HG03139 (cell line): ENCODE results near the gene PRKAR1B.

Source experiments
- ATAC-seq: cut with Tn5 transposase; IDR thresholded peaks from one replicate; pipeline ENCODE4 v1.9.1; 2021; ENCODE audit not compliant: unreplicated experiment

Gene PRKAR1B

GRCh38 chr7:514651-515598 lies 212.2 kb downstream of the PRKAR1B start:
- ATAC-seq, result no peak

- ATAC-seq, result no peak
Observed at GRCh38 chr7:514242-514641, 212.8 kb downstream of the PRKAR1B start.

GRCh38 chr7:513521-514166 lies 213.4 kb downstream of the PRKAR1B start:
- ATAC-seq, result no peak

GRCh38 chr7:512541-513311 lies 214.4 kb downstream of the PRKAR1B start:
- no peak for ATAC-seq

- ATAC-seq, result no peak
Observed at GRCh38 chr7:512146-512510, 215.0 kb downstream of the PRKAR1B start.

GRCh38 chr7:511476-512145 lies 215.5 kb downstream of the PRKAR1B start:
- ATAC-seq, result no peak

- ATAC-seq, result no peak
Observed at GRCh38 chr7:510782-511281, 216.2 kb downstream of the PRKAR1B start.

- ATAC-seq, result no peak
Observed at GRCh38 chr7:510131-510481, 217.0 kb downstream of the PRKAR1B start.

- ATAC-seq, result no peak
Observed at GRCh38 chr7:509426-510130, 217.5 kb downstream of the PRKAR1B start.

- ATAC-seq, result no peak
Observed at GRCh38 chr7:508461-509170, 218.5 kb downstream of the PRKAR1B start.

- no peak for ATAC-seq
Observed at GRCh38 chr7:507623-508300, 219.3 kb downstream of the PRKAR1B start.

- no peak for ATAC-seq
Observed at GRCh38 chr7:506921-507622, 220.0 kb downstream of the PRKAR1B start.

- no peak for ATAC-seq
Observed at GRCh38 chr7:506391-506831, 220.7 kb downstream of the PRKAR1B start.

GRCh38 chr7:505171-505570 lies 221.9 kb downstream of the PRKAR1B start:
- ATAC-seq, result no peak

GRCh38 chr7:504221-505111 lies 222.6 kb downstream of the PRKAR1B start:
- ATAC-seq, result no peak

- no peak for ATAC-seq
Observed at GRCh38 chr7:503575-504111, 223.4 kb downstream of the PRKAR1B start.

GRCh38 chr7:502296-502695 lies 224.8 kb downstream of the PRKAR1B start:
- ATAC-seq, result no peak
